Breast epithelium (tissue), 4 donors: ENCODE data around the gene IL17F. TPM values are rescaled to one million over a fixed set of nuclear protein-coding genes. Genes with fewer than 3 reads are reported as not detected.

Experiments used
- DNase-seq, 2 donors: peaks; one replicate each; pipeline ENCODE4 v3.0.0-alpha.2; 2019; ENCODE audit warnings: low spot score in 2 of 2
- H3K27ac ChIP-seq, 2 donors: fragments of 200-600 bp; sonication (generic) in 1 of 2; one replicate each; pipeline ENCODE4 v1.5.1; 2016 to 2019; ENCODE audit warnings: mild to moderate bottlenecking in 1 of 2
- H3K27me3 ChIP-seq, 2 donors: fragments of 200-600 bp; sonication (generic) in 1 of 2; one replicate each; pipeline versions ENCODE4 v1.5.1 to v1.6.0; 2017 to 2019; ENCODE audit warnings: control low read depth in 1 of 2, mild to moderate bottlenecking in 1 of 2
- H3K36me3 ChIP-seq: fragments of 200-600 bp; one replicate; pipeline ENCODE4 v1.5.1; 2019
- H3K4me1 ChIP-seq, 2 donors: fragments of 200-600 bp; sonication (generic); one replicate each; pipeline ENCODE4 v1.5.1; 2016 to 2019; ENCODE audit warnings: control low read depth in 1 of 2
- H3K4me3 ChIP-seq, 3 donors: fragments of 200-600 bp; sonication (generic); 1 replicate in 2 of 3; 2 replicates in 1 of 3; pipeline ENCODE4 v1.5.1; 2016 to 2019; ENCODE audit warnings: mild to moderate bottlenecking in 3 of 3, moderate library complexity in 2 of 3
- H3K9me3 ChIP-seq, 2 donors: fragments of 200-600 bp; sonication (generic) in 1 of 2; one replicate each; pipeline ENCODE4 v1.5.1; 2016 to 2019; ENCODE audit warnings: control low read depth in 1 of 2
- CTCF ChIP-seq, 3 donors: fragments of 450-650 bp; IDR thresholded peaks; one replicate each; pipeline ENCODE4 v1.5.1; 2016 to 2017; ENCODE audit warnings: antibody characterized with exemption in 3 of 3, mild to moderate bottlenecking in 3 of 3, moderate library complexity in 3 of 3
- POLR2A ChIP-seq: fragments of 450-650 bp; IDR thresholded peaks from one replicate; pipeline ENCODE4 v1.6.1; 2016; ENCODE audit warnings: antibody characterized with exemption, mild to moderate bottlenecking, moderate library complexity
- POLR2AphosphoS5 ChIP-seq, 3 donors: sonication (generic); formaldehyde crosslinking; IDR thresholded peaks; one replicate each; pipeline ENCODE4 v1.6.1; 2017; ENCODE audit warnings: antibody characterized with exemption in 3 of 3
- intact Hi-C: fragments of 100-400 bp; cut with DNase I; formaldehyde crosslinking; loops from one replicate; pipeline ENCODE4 v1.15.1; 2023; ENCODE audit warnings: low total_unique reads
- total RNA-seq, 3 donors: library from RNA; depleted of rRNA; stranded (reverse); fragments of >200 nt; gene quantifications; one replicate each; pipeline ENCODE4 v1.1.0, GENCODE V29; 2016

Gene IL17F
- total RNA-seq, 3 donors from 2014 or later: not detected

- Histone ChIP-seq H3K9me3 (no peaks in the 10 kb centered on the region), H3K4me1 (no peaks in the 10 kb centered on the region), H3K4me3 (no peak overlapping the region), H3K27ac (no peak overlapping the region), H3K27me3 (peaks cover 0 to 7% of the 10 kb centered on the region in 2 donors), H3K36me3 (no peaks in the 10 kb centered on the region)
- intact Hi-C loops: no loop called here
- TF ChIP-seq POLR2AphosphoS5 (IDR thresholded peaks at IDR 0.05) (no peak), POLR2A (no peak), CTCF (IDR thresholded peaks at IDR 0.05) (no peak)
- no peak for DNase-seq
Measured at GRCh38 chr6:52233005-52233404, 11.3 kb downstream of the IL17F start.

GRCh38 chr6:52231406-52232127 is 12.7 kb downstream of the IL17F start:
- Histone ChIP-seq H3K4me3 (no peak overlapping the region), H3K9me3 (no peaks in the 10 kb centered on the region), H3K27ac (no peak overlapping the region), H3K36me3 (no peaks in the 10 kb centered on the region), H3K27me3 (peaks cover 0 to 7% of the 10 kb centered on the region in 2 donors), H3K4me1 (no peaks in the 10 kb centered on the region)
- intact Hi-C loops: no loop called here
- TF ChIP-seq POLR2A (no peak), POLR2AphosphoS5 (IDR thresholded peaks at IDR 0.05) (no peak), CTCF (IDR thresholded peaks at IDR 0.05) (no peak)
- DNase-seq: no peak

DNA sequence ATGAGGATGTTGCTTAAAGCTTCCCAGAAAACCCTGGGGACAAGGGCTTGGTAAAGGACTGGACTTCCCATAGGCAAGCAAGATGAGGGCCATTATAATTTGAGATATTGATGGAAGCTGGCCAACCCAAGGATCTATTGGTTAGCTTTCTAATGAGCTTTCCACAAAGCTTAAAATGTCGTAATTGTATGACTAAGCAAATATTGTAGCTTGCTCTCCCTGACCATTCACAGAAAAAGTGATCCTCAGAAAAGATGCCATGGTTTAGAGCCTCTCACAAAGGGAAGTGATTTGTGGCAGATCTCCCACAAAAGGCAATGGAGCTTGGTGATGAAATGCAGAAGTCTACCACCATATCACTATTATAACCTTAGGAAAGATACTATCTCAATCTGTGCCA is 13.6 kb downstream of the IL17F start:
- TF ChIP-seq POLR2AphosphoS5 (IDR thresholded peaks at IDR 0.05): no peak
- no peak for TF ChIP-seq CTCF (IDR thresholded peaks at IDR 0.05)
- no peak for TF ChIP-seq POLR2A
- intact Hi-C loops: no loop called here
- Histone ChIP-seq H3K9me3 (no peaks in the 10 kb centered on the region), H3K4me3 (no peak overlapping the region), H3K27me3 (peaks cover 0 to 2% of the 10 kb centered on the region in 2 donors), H3K27ac (no peak overlapping the region), H3K36me3 (no peaks in the 10 kb centered on the region), H3K4me1 (no peaks in the 10 kb centered on the region)
- DNase-seq: no peak

DNA sequence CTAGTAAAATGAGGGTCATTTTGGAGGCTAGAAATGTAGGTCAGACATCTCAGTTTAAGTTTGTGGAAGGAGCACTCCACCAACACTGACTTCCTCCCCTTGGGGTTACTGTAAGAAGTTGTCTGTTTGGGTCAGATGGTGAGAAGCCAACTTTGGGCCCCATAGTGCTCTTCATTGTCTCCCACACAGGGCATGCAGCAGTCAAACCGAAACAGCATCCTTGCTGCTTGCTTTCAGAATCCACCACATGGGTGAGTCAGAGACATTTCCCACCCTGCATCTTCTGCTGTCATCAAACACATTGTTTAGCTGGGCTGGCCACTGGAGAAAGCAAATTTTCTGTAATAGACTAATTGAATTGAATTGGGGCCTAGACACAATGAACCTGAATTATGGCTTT is 16.8 kb downstream of the IL17F start:
- Histone ChIP-seq H3K36me3 (no peaks in the 10 kb centered on the region), H3K9me3 (no peaks in the 10 kb centered on the region), H3K4me3 (no peak overlapping the region), H3K27ac (no peak overlapping the region), H3K27me3 (no peaks in the 10 kb centered on the region), H3K4me1 (no peaks in the 10 kb centered on the region)
- DNase-seq: no peak
- intact Hi-C loops: no loop called here
- TF ChIP-seq POLR2A (no peak), POLR2AphosphoS5 (IDR thresholded peaks at IDR 0.05) (no peak), CTCF (IDR thresholded peaks at IDR 0.05) (no peak)

DNA sequence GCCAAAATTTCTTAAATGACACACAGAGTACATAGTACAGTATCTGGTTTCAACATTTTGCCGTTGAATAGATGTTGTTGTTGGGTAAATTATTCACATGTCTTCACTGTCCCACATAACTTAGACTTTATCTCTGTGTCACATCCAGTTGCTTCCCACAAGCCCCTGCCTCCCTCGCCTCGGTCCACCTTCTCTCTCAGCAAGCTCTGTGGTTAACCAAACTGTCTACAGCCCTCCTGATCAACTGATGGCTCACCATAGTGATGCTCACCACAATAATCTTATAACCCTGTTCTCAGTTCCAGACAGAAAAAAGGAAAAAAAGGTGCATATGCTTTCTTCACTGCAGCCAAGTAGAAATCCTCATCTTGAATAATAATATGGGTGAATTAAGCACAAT is 23.0 kb downstream of the IL17F start:
- H3K36me3 ChIP-seq: no peaks in the 10 kb centered on the region
- no peak for DNase-seq
- H3K9me3 ChIP-seq: no peaks in the 10 kb centered on the region
- no peak for TF ChIP-seq POLR2A
- no peak for TF ChIP-seq POLR2AphosphoS5 (IDR thresholded peaks at IDR 0.05)
- TF ChIP-seq CTCF (IDR thresholded peaks at IDR 0.05): no peak
- no peaks in the 10 kb centered on the region for H3K4me1 ChIP-seq
- intact Hi-C loops: no loop called here
- H3K4me3 ChIP-seq: no peak overlapping the region
- no peak overlapping the region for H3K27ac ChIP-seq
- H3K27me3 ChIP-seq: no peaks in the 10 kb centered on the region
